Breast epithelium (tissue), 4 donors: ENCODE measurements around the gene CYTH1. TPM values are rescaled to one million over a fixed set of nuclear protein-coding genes. Genes with fewer than 3 reads are reported as not detected.

Source experiments
- DNase-seq, 2 donors: peaks; one replicate each; pipeline ENCODE4 v3.0.0-alpha.2; 2019; ENCODE audit warnings: low spot score in 2 of 2
- H3K27ac ChIP-seq, 2 donors: fragments of 200-600 bp; sonication (generic) in 1 of 2; one replicate each; pipeline ENCODE4 v1.5.1; 2016 to 2019; ENCODE audit warnings: mild to moderate bottlenecking in 1 of 2
- H3K27me3 ChIP-seq, 2 donors: fragments of 200-600 bp; sonication (generic) in 1 of 2; one replicate each; pipeline versions ENCODE4 v1.5.1 to v1.6.0; 2017 to 2019; ENCODE audit warnings: control low read depth in 1 of 2, mild to moderate bottlenecking in 1 of 2
- H3K36me3 ChIP-seq: fragments of 200-600 bp; one replicate; pipeline ENCODE4 v1.5.1; 2019
- H3K4me1 ChIP-seq, 2 donors: fragments of 200-600 bp; sonication (generic); one replicate each; pipeline ENCODE4 v1.5.1; 2016 to 2019; ENCODE audit warnings: control low read depth in 1 of 2
- H3K4me3 ChIP-seq, 3 donors: fragments of 200-600 bp; sonication (generic); 1 replicate in 2 of 3; 2 replicates in 1 of 3; pipeline ENCODE4 v1.5.1; 2016 to 2019; ENCODE audit warnings: mild to moderate bottlenecking in 3 of 3, moderate library complexity in 2 of 3
- H3K9me3 ChIP-seq, 2 donors: fragments of 200-600 bp; sonication (generic) in 1 of 2; one replicate each; pipeline ENCODE4 v1.5.1; 2016 to 2019; ENCODE audit warnings: control low read depth in 1 of 2
- POLR2A ChIP-seq: fragments of 450-650 bp; IDR thresholded peaks from one replicate; pipeline ENCODE4 v1.6.1; 2016; ENCODE audit warnings: antibody characterized with exemption, mild to moderate bottlenecking, moderate library complexity
- POLR2AphosphoS5 ChIP-seq, 3 donors: sonication (generic); formaldehyde crosslinking; IDR thresholded peaks; one replicate each; pipeline ENCODE4 v1.6.1; 2017; ENCODE audit warnings: antibody characterized with exemption in 3 of 3
- intact Hi-C: fragments of 100-400 bp; cut with DNase I; formaldehyde crosslinking; loops from one replicate; pipeline ENCODE4 v1.15.1; 2023; ENCODE audit warnings: low total_unique reads
- total RNA-seq, 3 donors: library from RNA; depleted of rRNA; stranded (reverse); fragments of >200 nt; gene quantifications; one replicate each; pipeline ENCODE4 v1.1.0, GENCODE V29; 2016
- TF ChIP-seq, protein P1 (sequence below), 3 donors: fragments of 450-650 bp; IDR thresholded peaks; one replicate each; pipeline ENCODE4 v1.5.1; 2016 to 2017; ENCODE audit warnings: antibody characterized with exemption in 3 of 3, mild to moderate bottlenecking in 3 of 3, moderate library complexity in 3 of 3

The CYTH1 gene
- total RNA-seq, 3 donors from 2014 or later: 49.5 to 64.8 (median 50.7) TPM

GRCh38 chr17:78728495-78728894 lies 53.6 kb downstream of the CYTH1 start:
- intact Hi-C loops: no loop called here
- Histone ChIP-seq H3K27me3 (no peaks in the 10 kb centered on the region), H3K9me3 (no peaks in the 10 kb centered on the region), H3K4me1 (peaks cover 0 to 6% of the 10 kb centered on the region in 2 donors), H3K4me3 (no peak overlapping the region), H3K27ac (no peak overlapping the region), H3K36me3 (no peaks in the 10 kb centered on the region)
- no peak for DNase-seq
- TF ChIP-seq POLR2A: no peak

- TF ChIP-seq POLR2A (no peak), POLR2AphosphoS5 (IDR thresholded peaks at IDR 0.05) (no peak)
- TF ChIP-seq, protein P1, sequence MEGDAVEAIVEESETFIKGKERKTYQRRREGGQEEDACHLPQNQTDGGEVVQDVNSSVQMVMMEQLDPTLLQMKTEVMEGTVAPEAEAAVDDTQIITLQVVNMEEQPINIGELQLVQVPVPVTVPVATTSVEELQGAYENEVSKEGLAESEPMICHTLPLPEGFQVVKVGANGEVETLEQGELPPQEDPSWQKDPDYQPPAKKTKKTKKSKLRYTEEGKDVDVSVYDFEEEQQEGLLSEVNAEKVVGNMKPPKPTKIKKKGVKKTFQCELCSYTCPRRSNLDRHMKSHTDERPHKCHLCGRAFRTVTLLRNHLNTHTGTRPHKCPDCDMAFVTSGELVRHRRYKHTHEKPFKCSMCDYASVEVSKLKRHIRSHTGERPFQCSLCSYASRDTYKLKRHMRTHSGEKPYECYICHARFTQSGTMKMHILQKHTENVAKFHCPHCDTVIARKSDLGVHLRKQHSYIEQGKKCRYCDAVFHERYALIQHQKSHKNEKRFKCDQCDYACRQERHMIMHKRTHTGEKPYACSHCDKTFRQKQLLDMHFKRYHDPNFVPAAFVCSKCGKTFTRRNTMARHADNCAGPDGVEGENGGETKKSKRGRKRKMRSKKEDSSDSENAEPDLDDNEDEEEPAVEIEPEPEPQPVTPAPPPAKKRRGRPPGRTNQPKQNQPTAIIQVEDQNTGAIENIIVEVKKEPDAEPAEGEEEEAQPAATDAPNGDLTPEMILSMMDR (IDR thresholded peaks at IDR 0.05): no peak
Observed at GRCh38 chr17:78727476-78728229, 54.4 kb downstream of the CYTH1 start.

GRCh38 chr17:78727057-78727456 lies 55.0 kb downstream of the CYTH1 start:
- H3K4me1 ChIP-seq: peaks cover 4 to 6% of the 10 kb centered on the region in 2 donors
- H3K9me3 ChIP-seq: no peaks in the 10 kb centered on the region
- H3K4me3 ChIP-seq: no peak overlapping the region
- intact Hi-C loops: no loop called here
- TF ChIP-seq POLR2AphosphoS5 (IDR thresholded peaks at IDR 0.05): no peak
- TF ChIP-seq POLR2A: no peak
- TF ChIP-seq, protein P1 (IDR thresholded peaks at IDR 0.05): no peak
- no peak overlapping the region for H3K27ac ChIP-seq
- H3K27me3 ChIP-seq: no peaks in the 10 kb centered on the region
- no peaks in the 10 kb centered on the region for H3K36me3 ChIP-seq
- DNase-seq: no peak

More at GRCh38 chr17:78727476-78728229, 54.4 kb downstream of the CYTH1 start:
- no peak for DNase-seq
- intact Hi-C loops: no loop called here
- Histone ChIP-seq H3K4me1 (peaks cover 4 to 6% of the 10 kb centered on the region in 2 donors), H3K4me3 (no peak overlapping the region), H3K27ac (no peak overlapping the region), H3K9me3 (no peaks in the 10 kb centered on the region), H3K27me3 (no peaks in the 10 kb centered on the region), H3K36me3 (no peaks in the 10 kb centered on the region)

- Histone ChIP-seq H3K36me3 (no peaks in the 10 kb centered on the region), H3K4me3 (no peak overlapping the region), H3K27ac (no peak overlapping the region), H3K4me1 (peaks cover 4 to 6% of the 10 kb centered on the region in 2 donors), H3K27me3 (no peaks in the 10 kb centered on the region), H3K9me3 (no peaks in the 10 kb centered on the region)
- TF ChIP-seq POLR2A (no peak), POLR2AphosphoS5 (IDR thresholded peaks at IDR 0.05) (no peak)
- TF ChIP-seq, protein P1 (IDR thresholded peaks at IDR 0.05): no peak
- no peak for DNase-seq
- intact Hi-C loops: no loop called here
Observed at GRCh38 chr17:78726513-78726912, 55.6 kb downstream of the CYTH1 start.

- no peaks in the 10 kb centered on the region for H3K9me3 ChIP-seq
- H3K27ac ChIP-seq: no peak overlapping the region
- peaks cover 4 to 6% of the 10 kb centered on the region in 2 donors for H3K4me1 ChIP-seq
- H3K27me3 ChIP-seq: no peaks in the 10 kb centered on the region
- DNase-seq: no peak
- H3K4me3 ChIP-seq: no peak overlapping the region
- no peaks in the 10 kb centered on the region for H3K36me3 ChIP-seq
- intact Hi-C loops: no loop called here
- TF ChIP-seq POLR2AphosphoS5 (IDR thresholded peaks at IDR 0.05): no peak
- TF ChIP-seq POLR2A: no peak
- TF ChIP-seq, protein P1 (IDR thresholded peaks at IDR 0.05): no peak
Observed at GRCh38 chr17:78725448-78726021, 56.5 kb downstream of the CYTH1 start.
